Endodermal cell (in vitro differentiated cells): ENCODE measurements around the gene MYOM1. TPM values are rescaled to one million over a fixed set of nuclear protein-coding genes. Genes with fewer than 3 reads are reported as not detected.

Experiments used
- DNase-seq: peaks from one replicate; pipeline ENCODE4 v3.0.0-alpha.2; 2017
- H3K27ac ChIP-seq: 2 replicates; pipeline ENCODE4 v1.5.1; 2013; ENCODE audit warnings: mild to moderate bottlenecking, low read depth, low read length, moderate library complexity
- H3K27me3 ChIP-seq: 2 replicates; pipeline ENCODE4 v1.6.1; 2013; ENCODE audit warnings: mild to moderate bottlenecking, low read length, moderate library complexity; ENCODE audit not compliant: insufficient read depth, control insufficient read depth, poor library complexity, severe bottlenecking
- H3K36me3 ChIP-seq: 2 replicates; pipeline ENCODE4 v1.7.0; 2013; ENCODE audit warnings: mild to moderate bottlenecking, low read length, moderate library complexity; ENCODE audit not compliant: control insufficient read depth, insufficient read depth
- H3K4me1 ChIP-seq: one replicate; pipeline ENCODE4 v1.7.0; 2013; ENCODE audit warnings: low read length; ENCODE audit not compliant: control insufficient read depth, insufficient read depth
- H3K4me3 ChIP-seq: 2 replicates; pipeline ENCODE4 v1.5.1; 2013; ENCODE audit warnings: mild to moderate bottlenecking, low read length, moderate library complexity
- H3K9ac ChIP-seq: 2 replicates; pipeline ENCODE4 v1.6.1; 2013; ENCODE audit warnings: mild to moderate bottlenecking, low read length, moderate library complexity; ENCODE audit not compliant: poor library complexity, severe bottlenecking; ENCODE audit errors: extremely low read depth
- H3K9me3 ChIP-seq: 2 replicates; pipeline ENCODE4 v1.6.1; 2013; ENCODE audit warnings: mild to moderate bottlenecking, low read length, moderate library complexity; ENCODE audit not compliant: control insufficient read depth
- H3K27ac Mint-ChIP-seq: 2 replicates; pipeline ENCODE4 v1.8.0; 2020; ENCODE audit warnings: mixed read lengths
- H3K27me3 Mint-ChIP-seq: 2 replicates; pipeline ENCODE4 v1.8.0; 2021; ENCODE audit warnings: mild to moderate bottlenecking, mixed read lengths; ENCODE audit not compliant: insufficient read depth
- H3K36me3 Mint-ChIP-seq: 2 replicates; pipeline ENCODE4 v1.8.0; 2020; ENCODE audit warnings: low read depth, mixed read lengths
- H3K4me1 Mint-ChIP-seq: 2 replicates; pipeline ENCODE4 v1.8.0; 2020; ENCODE audit warnings: mixed read lengths
- H3K4me3 Mint-ChIP-seq: 2 replicates; pipeline ENCODE4 v1.8.0; 2020; ENCODE audit warnings: mild to moderate bottlenecking, moderate library complexity, mixed read lengths
- H3K9me3 Mint-ChIP-seq: 2 replicates; pipeline ENCODE4 v1.8.0; 2020; ENCODE audit warnings: mild to moderate bottlenecking, mixed read lengths
- CTCF ChIP-seq: fragments of 200-600 bp; sonication (generic); conservative IDR thresholded peaks from 2 replicates; pipeline ENCODE4 v1.5.0; 2021; ENCODE audit warnings: antibody characterized with exemption, mild to moderate bottlenecking
- WGBS, 2 experiments: methylation state at CpG; one replicate each; pipeline versions ENCODE4 v1.1.5 to v1.1.7; 2013; ENCODE audit warnings: missing lambda C conversion rate in 2 of 2, mixed read lengths in 1 of 2; ENCODE audit not compliant: insufficient coverage in 1 of 2, insufficient read length in 1 of 2; 5-methylcytosine and 5-hydroxymethylcytosine counted together
- total RNA-seq, 2 donors: library from RNA; stranded (reverse); fragmentation: NEBNext Ultra II Directional in 1 of 2; extraction: Animal tissue kit (Norgen Biotek cat#: 25700) in 1 of 2; gene quantifications; 2 replicates in 1 of 2; 3 replicates in 1 of 2; pipeline ENCODE4 v1.2.1, GENCODE V29; 2021

The MYOM1 gene
- total RNA-seq, 2 donors from 2014 or later, result 0.49 to 0.88 TPM

GRCh38 chr18:3054780-3055179, 165.0 kb downstream of the MYOM1 start:
- Mint-ChIP-seq H3K27me3 (peaks cover 3% of the 10 kb centered on the region), H3K36me3 (peaks cover 4% of the 10 kb centered on the region), H3K4me3 (no peak overlapping the region), H3K4me1 (peaks cover 31% of the 10 kb centered on the region), H3K9me3 (peaks cover 16% of the 10 kb centered on the region), H3K27ac (no peak overlapping the region)
- Histone ChIP-seq H3K36me3 (no peaks in the 10 kb centered on the region), H3K9me3 (peaks cover 17% of the 10 kb centered on the region), H3K27ac (no peak overlapping the region), H3K27me3 (no peaks in the 10 kb centered on the region), H3K4me1 (peaks cover 3% of the 10 kb centered on the region), H3K9ac (no peak overlapping the region), H3K4me3 (no peak overlapping the region)
- DNase-seq, result no peak
- TF ChIP-seq CTCF, result no peak
- WGBS, 2 experiments, result 87 to 100% methylated on average over 1 to 3 of the region's 3 CpGs

- H3K4me3 Mint-ChIP-seq, result no peak overlapping the region
- peaks cover 4% of the 10 kb centered on the region for H3K36me3 Mint-ChIP-seq
- H3K9me3 Mint-ChIP-seq, result peaks cover 16% of the 10 kb centered on the region
- H3K9ac ChIP-seq, result no peak overlapping the region
- DNase-seq, result no peak
- peaks cover 3% of the 10 kb centered on the region for H3K27me3 Mint-ChIP-seq
- H3K36me3 ChIP-seq, result no peaks in the 10 kb centered on the region
- no peak overlapping the region for H3K4me3 ChIP-seq
- H3K27me3 ChIP-seq, result no peaks in the 10 kb centered on the region
- H3K4me1 Mint-ChIP-seq, result peaks cover 31% of the 10 kb centered on the region
- H3K4me1 ChIP-seq, result peaks cover 3% of the 10 kb centered on the region
- no peak for TF ChIP-seq CTCF
- no peak overlapping the region for H3K27ac Mint-ChIP-seq
- peaks cover 17% of the 10 kb centered on the region for H3K9me3 ChIP-seq
- H3K27ac ChIP-seq, result no peak overlapping the region
- 90 to 97% methylated on average over 6 of the region's 6 CpGs for WGBS, 2 experiments
These were observed 165.6 kb downstream of the MYOM1 start for GRCh38 chr18:3054214-3054613.

- Mint-ChIP-seq H3K27ac (no peak overlapping the region), H3K4me1 (peaks cover 22% of the 10 kb centered on the region), H3K27me3 (peaks cover 3% of the 10 kb centered on the region), H3K9me3 (peaks cover 16% of the 10 kb centered on the region), H3K4me3 (no peak overlapping the region), H3K36me3 (peaks cover 4% of the 10 kb centered on the region)
- H3K4me3 ChIP-seq, result peak overlapping the region; percentile 44
- H3K27me3 ChIP-seq, result no peaks in the 10 kb centered on the region
- no peaks in the 10 kb centered on the region for H3K36me3 ChIP-seq
- peaks cover 17% of the 10 kb centered on the region for H3K9me3 ChIP-seq
- H3K4me1 ChIP-seq, result no peaks in the 10 kb centered on the region
- DNase-seq, result peak; percentile 25
- H3K9ac ChIP-seq, result no peak overlapping the region
- no peak for TF ChIP-seq CTCF
- no peak overlapping the region for H3K27ac ChIP-seq
- 95 to 100% methylated on average over 4 of the region's 4 CpGs for WGBS, 2 experiments
These were observed 166.7 kb downstream of the MYOM1 start for GRCh38 chr18:3053081-3053480.
